Measurements from ENCODE around the gene ZNF160.

ZNF160 gene

GRCh38 chr19:53094754-53095575, 8.3 kb downstream of the ZNF160 start:
- peaks cover 32% of the 10 kb centered on the region for H3K4me1 Mint-ChIP-seq
- peak overlapping the region; percentile 29 for H3K27ac Mint-ChIP-seq
- no peak overlapping the region for H3K4me3 Mint-ChIP-seq
- DNase-seq: no peak
- H3K36me3 Mint-ChIP-seq (ENCODE audit: low read depth): peaks cover 77% of the 10 kb centered on the region
- no peak for TF ChIP-seq CTCF (IDR thresholded peaks at IDR 0.05)
- peaks cover 4% of the 10 kb centered on the region for H3K27me3 Mint-ChIP-seq (ENCODE audit: low read depth, poor library complexity)
- H3K9me3 Mint-ChIP-seq: peaks cover 2% of the 10 kb centered on the region

- no peaks in the 10 kb centered on the region for H3K9me3 Mint-ChIP-seq
- H3K36me3 Mint-ChIP-seq (ENCODE audit: low read depth): peaks cover 75% of the 10 kb centered on the region
- TF ChIP-seq CTCF (IDR thresholded peaks at IDR 0.05): no peak
- no peak for DNase-seq
- peaks cover 6% of the 10 kb centered on the region for H3K27me3 Mint-ChIP-seq (ENCODE audit: low read depth, poor library complexity)
- H3K4me3 Mint-ChIP-seq: no peak overlapping the region
- no peak overlapping the region for H3K27ac Mint-ChIP-seq
- H3K4me1 Mint-ChIP-seq: peaks cover 15% of the 10 kb centered on the region
Observed at GRCh38 chr19:53092723-53093122, 10.5 kb downstream of the ZNF160 start.

GRCh38 chr19:53091413-53092254, 11.6 kb downstream of the ZNF160 start:
- H3K27me3 Mint-ChIP-seq (ENCODE audit: low read depth, poor library complexity): peaks cover 3% of the 10 kb centered on the region
- H3K36me3 Mint-ChIP-seq (ENCODE audit: low read depth): peaks cover 76% of the 10 kb centered on the region
- no peak overlapping the region for H3K27ac Mint-ChIP-seq
- H3K9me3 Mint-ChIP-seq: no peaks in the 10 kb centered on the region
- DNase-seq: no peak
- no peak for TF ChIP-seq CTCF (IDR thresholded peaks at IDR 0.05)
- no peak overlapping the region for H3K4me3 Mint-ChIP-seq
- peaks cover 7% of the 10 kb centered on the region for H3K4me1 Mint-ChIP-seq

GRCh38 chr19:53088091-53088490, 15.1 kb downstream of the ZNF160 start:
- no peak for DNase-seq
- Mint-ChIP-seq H3K27me3 (ENCODE audit: low read depth, poor library complexity) (peaks cover 3% of the 10 kb centered on the region), H3K36me3 (ENCODE audit: low read depth) (peaks cover 91% of the 10 kb centered on the region), H3K27ac (peak overlapping the region; percentile 7), H3K4me3 (no peak overlapping the region), H3K9me3 (peaks cover 12% of the 10 kb centered on the region), H3K4me1 (no peaks in the 10 kb centered on the region)
- TF ChIP-seq CTCF (IDR thresholded peaks at IDR 0.05): no peak

- Mint-ChIP-seq H3K9me3 (peaks cover 24% of the 10 kb centered on the region), H3K4me3 (no peak overlapping the region), H3K36me3 (ENCODE audit: low read depth) (peaks cover 94% of the 10 kb centered on the region), H3K27me3 (ENCODE audit: low read depth, poor library complexity) (peaks cover 3% of the 10 kb centered on the region), H3K27ac (peak overlapping the region; percentile 69), H3K4me1 (no peaks in the 10 kb centered on the region)
- no peak for DNase-seq
- TF ChIP-seq CTCF (IDR thresholded peaks at IDR 0.05): no peak
Observed at GRCh38 chr19:53086949-53087348, 16.3 kb downstream of the ZNF160 start.

Data from nephron progenitor cell (in vitro differentiated cells).